Fibroblast of the aortic adventitia (primary cell): ENCODE measurements around the gene TMEM117. TPM values are rescaled to one million over a fixed set of nuclear protein-coding genes. Genes with fewer than 3 reads are reported as not detected.

Experiments
- DNase-seq: peaks from one replicate; pipeline ENCODE4 v3.0.0-alpha.2; 2010; ENCODE audit warnings: low read depth
- H3K4me3 ChIP-seq: 2 replicates; pipeline ENCODE4 v1.5.1; 2011; ENCODE audit warnings: low read depth, mild to moderate bottlenecking, control low read depth, low read length, moderate library complexity
- CTCF ChIP-seq: IDR thresholded peaks from 2 replicates; pipeline ENCODE4 v1.5.1; 2011; ENCODE audit warnings: mild to moderate bottlenecking, low read length, control low read depth, inconsistent platforms; ENCODE audit not compliant: insufficient read depth
- total RNA-seq: library from RNA; depleted of rRNA; stranded (reverse); fragments of >200 nt; gene quantifications from 2 replicates; pipeline ENCODE4 v1.2.3, GENCODE V29; 2012; ENCODE audit warnings: low replicate concordance

Gene TMEM117
- total RNA-seq, 1 donor, result 9.9 TPM

GRCh38 chr12:44403185-44403584 is 567.3 kb downstream of the TMEM117 start:
- TF ChIP-seq CTCF, result no peak
- H3K4me3 ChIP-seq, result no peak overlapping the region
- no peak for DNase-seq

- TF ChIP-seq CTCF, result no peak
- no peak overlapping the region for H3K4me3 ChIP-seq
- DNase-seq, result no peak
These were observed 569.4 kb downstream of the TMEM117 start for GRCh38 chr12:44405297-44405696.

- H3K4me3 ChIP-seq, result no peak overlapping the region
- no peak for DNase-seq
- TF ChIP-seq CTCF, result no peak
These were observed 586.7 kb downstream of the TMEM117 start for GRCh38 chr12:44422559-44422958.

GRCh38 chr12:44428825-44429224 is 592.9 kb downstream of the TMEM117 start:
- no peak for TF ChIP-seq CTCF
- no peak for DNase-seq
- no peak overlapping the region for H3K4me3 ChIP-seq

GRCh38 chr12:44431647-44432343 is 595.9 kb downstream of the TMEM117 start:
- no peak for TF ChIP-seq CTCF
- no peak for DNase-seq
- no peak overlapping the region for H3K4me3 ChIP-seq

GRCh38 chr12:44433659-44434058 is 597.8 kb downstream of the TMEM117 start:
- no peak for TF ChIP-seq CTCF
- H3K4me3 ChIP-seq, result no peak overlapping the region
- no peak for DNase-seq

GRCh38 chr12:44436756-44437155 is 600.9 kb downstream of the TMEM117 start:
- TF ChIP-seq CTCF, result no peak
- no peak overlapping the region for H3K4me3 ChIP-seq
- no peak for DNase-seq
